ENCODE results near the gene LIN7B.
"Not testable (repeated sequence)": the region's sequence is repeated elsewhere in the genome, so short reads cannot be mapped to it uniquely, and the experiment has no call there.

LIN7B gene

DNA sequence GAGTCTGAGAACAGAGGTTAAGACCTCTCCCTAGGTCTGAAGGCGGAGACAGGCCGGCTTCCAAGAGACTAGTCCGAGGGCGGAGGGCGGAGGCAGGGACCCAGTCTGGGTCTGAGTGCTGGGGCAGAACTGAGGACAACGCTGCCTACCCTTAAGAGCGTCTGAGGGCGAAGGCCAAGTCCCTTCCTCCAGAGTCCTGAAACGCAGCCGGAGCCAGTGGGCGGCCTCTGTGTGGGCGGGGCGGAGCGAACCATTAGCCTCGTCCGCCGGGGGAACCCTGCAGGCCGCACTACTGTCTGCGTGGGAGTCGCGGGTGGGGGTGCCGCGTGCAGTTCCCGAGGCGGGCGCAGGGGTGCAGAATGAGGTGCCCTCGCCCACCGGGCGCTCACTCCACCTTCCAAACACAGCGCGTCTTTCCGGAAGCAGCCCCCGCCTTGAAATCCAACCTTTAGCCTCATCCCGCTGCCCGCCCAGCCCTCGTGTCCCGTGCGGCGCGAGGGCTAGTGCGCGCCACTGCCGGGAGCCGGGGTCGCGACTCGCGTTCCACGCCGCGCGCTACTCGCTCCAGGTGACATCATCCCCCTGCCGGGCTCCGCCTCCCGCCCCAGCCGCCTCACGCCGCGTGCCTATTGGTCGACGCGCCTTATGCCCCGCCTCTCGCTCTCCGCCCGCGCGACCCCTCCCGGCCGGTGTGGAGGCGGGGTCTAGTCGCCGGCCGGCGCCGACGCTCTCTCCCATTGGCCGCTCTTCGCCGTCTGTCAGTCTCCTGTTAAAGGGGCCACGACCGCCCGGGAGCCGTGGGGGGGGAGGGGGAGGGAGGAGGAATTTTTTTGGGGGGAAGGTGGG lies 4.6 kb downstream of the LIN7B start, which contains the start of gene C19orf73:
Gene C19orf73, minus strand, starts transcription at position 579 of the 846 bp plus-strand sequence. Its CDS starts 121 bp downstream, at position 458.
- DNase-seq (ENCODE audit: low read depth): peak; percentile 90

- no peak for DNase-seq (ENCODE audit: low read depth)
These were observed 5.5 kb downstream of the LIN7B start, which contains the start of gene PPFIA3 for GRCh38 chr19:49119411-49120324. PPFIA3 (plus strand) TSS chr19:49119544; CDS start chr19:49127874, 8,330 bp downstream.

- DNase-seq (ENCODE audit: low read depth): no peak
These were observed 6.1 kb downstream of the LIN7B start for GRCh38 chr19:49120325-49120683.

DNA sequence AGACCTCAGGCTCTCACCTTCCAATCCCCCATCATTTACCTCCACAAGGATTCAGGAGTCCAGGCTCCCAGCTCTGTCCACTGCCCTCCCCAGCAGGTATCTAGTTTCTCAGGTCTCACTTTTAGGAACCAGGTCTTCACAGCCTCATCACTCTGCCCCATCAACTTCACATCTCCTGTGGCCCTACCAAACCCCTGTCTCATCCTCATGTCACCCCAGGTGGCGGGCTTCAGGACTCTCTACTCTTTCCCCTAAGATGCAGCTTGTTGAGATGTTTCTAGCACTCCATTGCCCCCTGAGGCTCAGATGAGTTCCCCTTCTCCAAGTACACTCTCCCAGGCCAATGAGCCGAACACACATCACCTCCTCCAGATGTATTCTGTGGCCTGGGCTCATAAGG lies 6.7 kb downstream of the LIN7B start:
- no peak for DNase-seq (ENCODE audit: low read depth)

- not testable (repeated sequence) for DNase-seq (ENCODE audit: low read depth)
These were observed 7.7 kb downstream of the LIN7B start for GRCh38 chr19:49121841-49122240.

DNA sequence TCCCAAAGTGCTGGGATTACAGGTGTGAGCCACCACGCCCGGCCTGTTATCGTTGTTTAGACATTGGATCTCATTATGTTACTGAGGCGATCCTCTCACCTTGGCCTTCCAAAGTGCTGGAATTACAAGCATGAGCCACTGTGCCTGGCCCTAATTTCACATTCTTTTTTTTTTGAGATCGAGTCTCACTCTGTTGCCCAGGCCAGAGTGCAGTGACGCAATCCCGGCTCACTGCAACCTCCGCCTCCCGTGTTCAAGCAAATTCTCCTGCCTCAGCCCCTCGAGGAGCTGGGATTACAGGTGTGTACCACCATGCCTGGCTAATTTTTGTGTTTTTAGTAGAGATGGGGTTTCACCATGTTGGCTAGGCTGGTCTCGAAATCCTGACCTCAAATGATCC lies 9.1 kb downstream of the LIN7B start:
- not testable (repeated sequence) for DNase-seq (ENCODE audit: low read depth)

DNA sequence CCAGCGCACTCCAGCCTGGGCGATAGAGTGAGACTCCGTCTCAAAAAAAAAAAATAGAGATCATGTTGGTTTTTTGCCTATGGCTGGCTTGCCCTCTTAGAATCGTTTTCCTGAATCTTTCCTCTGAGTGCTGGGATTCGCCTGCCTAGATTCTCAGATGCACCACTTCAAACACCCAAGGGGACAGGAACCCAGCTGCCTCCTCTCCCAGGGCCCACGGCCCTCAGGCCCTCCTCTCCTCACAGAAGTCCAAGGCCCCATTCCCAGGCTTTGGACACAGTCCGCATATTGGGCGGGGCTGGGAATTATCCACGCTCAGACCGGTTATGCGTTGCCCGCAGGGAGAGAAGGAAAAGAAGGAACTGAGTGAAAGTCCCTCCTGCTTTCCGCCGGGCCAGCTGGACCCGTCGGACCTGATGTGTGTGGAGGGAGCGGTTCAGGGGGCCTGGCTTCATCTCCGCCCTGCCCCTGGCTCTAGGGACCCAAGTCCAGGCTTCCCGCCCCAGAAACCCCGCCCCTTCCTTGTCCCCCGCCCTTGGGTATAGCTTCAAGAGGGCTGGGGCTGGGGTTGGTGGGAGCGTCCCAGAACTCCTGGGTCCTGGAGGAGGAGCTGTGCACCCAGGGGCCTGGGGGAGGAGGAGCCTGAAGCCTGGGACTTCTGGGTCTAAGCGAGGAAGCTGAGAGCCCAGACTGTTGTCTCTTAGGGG lies 11.0 kb downstream of the LIN7B start:
- DNase-seq (ENCODE audit: low read depth): no peak

DNA sequence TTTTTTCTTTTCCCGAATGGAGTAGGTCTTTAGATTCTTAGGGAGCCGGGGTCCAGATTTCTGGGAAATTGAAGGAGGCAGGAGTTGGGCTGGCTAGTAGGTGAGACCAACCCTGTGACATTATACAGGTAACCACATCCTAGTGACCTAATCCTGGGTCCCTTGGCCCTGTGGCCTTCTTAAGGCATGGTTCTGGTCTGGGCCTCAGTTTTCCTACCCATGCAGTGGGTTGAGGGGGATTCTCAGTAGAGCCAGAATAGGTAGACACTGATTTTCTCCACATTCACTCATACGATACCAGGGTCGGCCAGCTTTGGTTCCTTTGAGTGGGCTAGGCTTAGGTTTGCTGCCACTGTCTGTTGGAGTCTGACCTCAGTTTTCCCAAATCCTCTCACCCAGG lies 12.4 kb downstream of the LIN7B start:
- no peak for DNase-seq (ENCODE audit: low read depth)

DNA sequence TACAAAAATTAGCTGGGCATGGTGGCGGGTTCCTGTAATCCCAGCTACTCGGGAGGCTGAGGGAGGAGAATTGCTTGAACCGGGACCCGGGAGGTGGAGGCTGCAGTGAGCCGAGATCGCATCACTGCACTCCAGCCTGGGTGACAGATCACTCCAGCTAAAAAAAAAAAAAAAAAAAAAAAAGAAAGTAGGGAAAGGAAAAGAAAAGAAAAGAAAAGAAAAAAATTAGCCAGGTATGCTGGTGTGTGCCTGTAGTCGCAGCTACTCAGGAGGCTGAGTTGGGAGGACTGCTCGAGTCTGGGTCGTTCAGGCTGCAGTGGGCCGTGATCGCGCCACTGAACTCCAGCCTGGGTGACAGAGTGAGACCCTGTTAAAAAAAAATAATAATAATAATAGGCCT lies 13.1 kb downstream of the LIN7B start:
- DNase-seq (ENCODE audit: low read depth): not testable (repeated sequence)

DNA sequence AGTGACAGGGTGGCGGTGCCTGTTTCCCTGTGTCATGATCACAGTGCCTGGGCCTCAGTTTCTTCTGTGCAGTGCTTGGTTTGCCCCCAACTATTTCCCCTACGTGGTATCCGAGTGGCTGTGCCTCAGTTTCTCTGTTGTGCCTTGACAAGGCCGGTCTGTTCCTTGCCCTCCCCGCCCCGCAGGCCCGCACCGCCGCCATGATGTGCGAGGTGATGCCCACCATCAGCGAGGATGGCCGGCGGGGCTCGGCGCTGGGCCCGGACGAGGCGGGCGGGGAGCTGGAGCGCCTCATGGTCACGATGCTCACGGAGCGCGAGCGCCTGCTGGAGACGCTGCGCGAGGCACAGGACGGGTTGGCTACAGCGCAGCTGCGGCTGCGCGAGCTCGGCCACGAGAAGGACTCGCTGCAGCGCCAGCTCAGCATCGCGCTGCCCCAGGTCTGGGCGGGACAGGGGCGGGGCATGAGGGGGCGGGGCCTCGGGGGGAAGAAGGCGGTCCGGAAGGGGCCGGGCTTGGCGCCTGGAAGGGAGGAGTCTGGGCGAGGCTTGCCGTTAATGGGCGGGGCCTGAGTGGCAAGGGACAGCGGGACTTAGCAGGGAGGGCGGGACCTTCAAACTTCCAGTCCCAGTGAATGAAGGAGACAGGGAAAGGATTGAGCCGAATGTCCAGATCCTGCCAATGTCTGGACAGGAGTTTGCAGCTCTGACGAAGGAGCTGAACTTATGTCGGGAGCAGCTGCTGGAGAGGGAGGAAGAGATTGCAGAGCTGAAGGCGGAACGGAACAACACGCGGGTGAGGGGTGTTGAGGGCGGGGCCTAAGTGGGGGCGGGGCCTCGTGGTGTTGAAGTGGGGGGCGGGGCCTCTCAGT lies 13.7 kb downstream of the LIN7B start:
- peak; percentile 86 for DNase-seq (ENCODE audit: low read depth)

- no peak for DNase-seq (ENCODE audit: low read depth)
These were observed 14.5 kb downstream of the LIN7B start for GRCh38 chr19:49128545-49129237.

DNA sequence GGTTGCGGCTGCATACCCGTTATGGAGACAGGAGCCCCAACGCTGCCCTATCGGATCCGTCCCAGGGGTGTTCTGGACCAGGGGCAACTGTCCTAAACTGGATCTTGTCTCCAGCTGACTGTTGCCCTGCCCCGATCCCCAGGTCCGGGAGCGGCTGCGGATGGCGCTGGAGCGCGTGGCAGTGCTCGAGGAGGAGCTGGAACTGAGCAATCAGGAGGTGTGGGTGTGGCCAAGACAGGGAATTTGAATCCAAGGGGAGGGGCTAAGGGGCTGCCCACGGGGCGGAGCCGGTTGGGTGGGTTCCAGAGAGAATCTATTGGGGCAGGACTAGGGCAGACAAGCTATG lies 15.0 kb downstream of the LIN7B start:
- DNase-seq (ENCODE audit: low read depth): no peak

GRCh38 chr19:49130325-49130724 lies 16.2 kb downstream of the LIN7B start:
- no peak for DNase-seq (ENCODE audit: low read depth)

- DNase-seq (ENCODE audit: low read depth): no peak
These were observed 18.9 kb downstream of the LIN7B start for GRCh38 chr19:49132974-49133609.

DNA sequence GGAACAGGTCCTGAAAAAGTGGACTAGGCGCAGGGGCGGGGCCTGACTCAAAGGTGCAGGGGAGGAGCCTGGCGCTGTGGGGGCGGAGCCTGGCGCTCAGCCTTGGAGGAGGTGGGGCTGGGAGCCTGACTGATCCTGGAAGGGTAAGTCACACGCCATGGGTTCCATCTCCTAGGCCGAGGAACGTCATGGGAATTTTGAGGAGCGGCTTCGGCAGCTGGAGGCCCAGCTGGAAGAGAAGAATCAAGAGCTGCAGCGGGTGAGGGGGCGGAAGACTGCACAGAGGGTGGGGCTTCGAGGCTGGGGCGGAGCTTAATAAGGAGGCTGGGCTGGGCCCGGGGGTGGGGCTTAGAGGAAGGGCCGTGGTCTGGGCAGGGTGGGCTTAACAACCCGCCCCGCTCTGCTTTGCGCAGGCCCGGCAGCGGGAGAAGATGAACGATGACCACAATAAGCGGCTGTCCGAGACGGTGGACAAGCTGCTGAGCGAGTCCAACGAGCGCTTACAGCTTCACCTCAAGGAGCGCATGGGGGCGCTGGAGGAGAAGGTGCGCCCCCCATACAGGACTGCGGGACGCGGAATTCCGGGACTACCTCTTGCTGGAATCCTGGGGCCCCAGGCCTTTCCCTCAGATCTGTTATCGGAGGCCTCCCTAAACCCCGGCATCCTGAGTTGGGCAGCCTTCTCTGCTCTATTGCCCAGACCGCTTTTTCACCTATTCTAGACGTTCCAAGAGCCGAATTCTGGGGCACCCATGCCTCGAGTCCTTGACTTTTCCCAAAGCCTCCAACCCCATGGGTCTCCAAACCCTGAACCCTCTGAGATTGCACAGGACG lies 19.7 kb downstream of the LIN7B start:
- no peak for DNase-seq (ENCODE audit: low read depth)

GRCh38 chr19:49135686-49136085 lies 21.5 kb downstream of the LIN7B start:
- DNase-seq (ENCODE audit: low read depth): no peak

- no peak for DNase-seq (ENCODE audit: low read depth)
These were observed 22.6 kb downstream of the LIN7B start for GRCh38 chr19:49136771-49137171.

- DNase-seq (ENCODE audit: low read depth): no peak
These were observed 26.8 kb downstream of the LIN7B start for GRCh38 chr19:49140951-49141350.

DNA sequence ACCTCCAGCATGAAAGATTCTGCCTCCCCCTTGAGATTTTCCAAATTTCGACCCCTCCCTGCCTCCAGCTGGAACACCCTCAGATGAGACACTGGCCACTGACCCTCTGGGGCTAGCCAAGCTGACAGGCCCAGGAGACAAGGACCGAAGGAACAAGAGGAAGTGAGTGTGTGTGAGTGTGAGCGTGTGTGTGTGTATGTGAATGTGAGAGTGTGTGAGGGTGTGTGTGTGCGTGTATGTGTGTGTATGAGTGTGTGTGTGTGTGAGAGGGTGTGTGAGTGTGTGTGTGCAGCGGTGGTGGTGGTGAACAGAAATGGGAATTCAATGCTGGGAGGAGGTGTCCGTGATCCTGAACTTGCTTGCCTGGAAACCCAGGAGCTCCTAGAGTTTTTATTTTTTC lies 27.2 kb downstream of the LIN7B start:
- no peak for DNase-seq (ENCODE audit: low read depth)

All from stimulated activated CD8-positive, alpha-beta memory T cell treated with anti-CD3 and anti-CD28 coated beads, Interleukin-12 subunit alpha, Interleukin-12 subunit beta, amount 100 ng/mL, for 1 hour (primary cell).